Ramos (cell line): Measurements from ENCODE around the gene KCP.

Experiments
- in situ Hi-C: fragments of 300-500 bp; cut with MboI; formaldehyde crosslinking; loops from one replicate; pipeline ENCODE4 v1.14.3; 2022; ENCODE audit warnings: low sequenced_read_pairs; ENCODE audit not compliant: unreplicated experiment

The KCP gene

GRCh38 chr7:128848289-128849155 lies 62.0 kb downstream of the KCP start:
- in situ Hi-C loops: no loop called here

GRCh38 chr7:128847721-128848211 lies 62.7 kb downstream of the KCP start:
- in situ Hi-C loops: no loop called here

GRCh38 chr7:128846781-128847444 lies 63.6 kb downstream of the KCP start:
- in situ Hi-C loops: no loop called here

DNA sequence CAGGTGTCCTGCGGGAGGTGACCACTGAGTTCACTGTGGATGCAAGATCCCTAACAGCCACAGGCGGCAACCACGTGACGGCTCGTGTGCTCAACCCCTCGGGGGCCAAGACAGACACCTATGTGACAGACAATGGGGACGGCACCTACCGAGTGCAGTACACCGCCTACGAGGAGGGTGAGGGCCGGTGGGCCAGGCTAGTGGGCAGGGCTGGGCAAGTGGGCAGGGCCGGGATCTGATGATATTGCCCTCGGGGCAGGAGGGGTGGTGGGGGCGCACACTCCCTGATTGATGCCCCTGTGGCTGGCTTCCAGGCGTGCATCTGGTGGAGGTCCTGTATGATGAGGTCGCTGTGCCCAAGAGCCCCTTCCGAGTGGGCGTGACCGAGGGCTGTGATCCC lies 64.5 kb downstream of the KCP start:
- in situ Hi-C loops: no loop called here

DNA sequence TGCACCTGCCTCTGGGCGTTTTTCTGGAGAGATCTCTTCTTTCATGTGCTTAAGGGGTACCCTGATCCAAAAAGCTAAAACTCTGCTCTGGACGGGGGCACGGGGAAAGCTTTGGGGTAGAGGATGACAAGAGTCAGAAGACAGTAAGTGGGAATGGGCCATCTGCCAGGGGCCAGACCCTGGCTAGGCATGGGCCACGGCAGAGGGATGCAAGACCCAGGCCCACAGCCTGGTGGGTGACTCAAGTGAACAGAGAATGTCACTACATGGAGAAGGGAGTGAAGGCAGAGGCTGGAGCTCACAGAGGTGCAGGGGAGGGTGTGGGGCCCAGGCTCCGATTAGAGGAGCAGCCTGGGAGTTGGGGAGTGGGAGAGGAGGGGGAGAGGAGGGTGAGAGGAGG lies 65.0 kb downstream of the KCP start:
- in situ Hi-C loops: no loop called here

DNA sequence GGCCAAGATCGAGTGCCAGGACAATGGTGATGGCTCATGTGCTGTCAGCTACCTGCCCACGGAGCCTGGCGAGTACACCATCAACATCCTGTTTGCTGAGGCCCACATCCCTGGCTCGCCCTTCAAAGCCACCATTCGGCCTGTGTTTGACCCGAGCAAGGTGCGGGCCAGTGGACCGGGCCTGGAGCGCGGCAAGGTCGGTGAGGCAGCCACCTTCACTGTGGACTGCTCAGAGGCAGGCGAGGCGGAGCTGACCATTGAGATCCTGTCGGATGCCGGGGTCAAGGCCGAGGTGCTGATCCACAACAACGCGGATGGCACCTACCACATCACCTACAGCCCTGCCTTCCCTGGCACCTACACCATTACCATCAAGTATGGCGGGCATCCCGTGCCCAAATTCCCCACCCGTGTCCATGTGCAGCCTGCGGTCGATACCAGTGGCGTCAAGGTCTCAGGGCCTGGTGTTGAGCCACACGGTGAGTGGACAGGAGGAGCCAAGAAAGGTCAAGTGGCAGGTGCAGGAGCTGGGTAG lies 65.7 kb downstream of the KCP start:
- in situ Hi-C loops: no loop called here

- in situ Hi-C loops: no loop called here
Measured at GRCh38 chr7:128843938-128844621, 66.4 kb downstream of the KCP start.

- in situ Hi-C loops: no loop called here
Measured at GRCh38 chr7:128842674-128843641, 67.6 kb downstream of the KCP start.

- in situ Hi-C loops: no loop called here
Measured at GRCh38 chr7:128841921-128842673, 68.4 kb downstream of the KCP start.

- in situ Hi-C loops: no loop called here
Measured at GRCh38 chr7:128841171-128841690, 69.3 kb downstream of the KCP start.

GRCh38 chr7:128840326-128841170 lies 70.0 kb downstream of the KCP start:
- in situ Hi-C loops: no loop called here

DNA sequence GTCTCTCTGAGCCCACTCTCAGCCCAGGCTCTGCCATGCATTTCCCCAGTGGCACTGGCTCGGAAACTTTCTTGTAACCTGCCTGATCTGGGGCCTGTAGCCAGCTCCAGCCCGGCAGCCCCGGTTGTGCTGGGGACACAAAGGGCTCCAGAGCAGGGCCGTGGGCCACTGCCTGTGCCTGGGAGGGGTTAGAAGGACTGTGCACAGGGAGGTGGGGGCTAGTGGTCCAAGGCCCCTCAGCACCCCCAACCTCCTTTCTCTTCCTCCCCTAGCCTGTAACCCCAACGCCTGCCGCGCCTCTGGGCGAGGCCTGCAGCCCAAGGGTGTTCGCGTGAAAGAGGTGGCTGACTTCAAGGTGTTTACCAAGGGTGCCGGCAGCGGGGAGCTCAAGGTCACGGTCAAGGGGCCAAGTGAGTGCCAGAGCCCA lies 70.7 kb downstream of the KCP start:
- in situ Hi-C loops: no loop called here

DNA sequence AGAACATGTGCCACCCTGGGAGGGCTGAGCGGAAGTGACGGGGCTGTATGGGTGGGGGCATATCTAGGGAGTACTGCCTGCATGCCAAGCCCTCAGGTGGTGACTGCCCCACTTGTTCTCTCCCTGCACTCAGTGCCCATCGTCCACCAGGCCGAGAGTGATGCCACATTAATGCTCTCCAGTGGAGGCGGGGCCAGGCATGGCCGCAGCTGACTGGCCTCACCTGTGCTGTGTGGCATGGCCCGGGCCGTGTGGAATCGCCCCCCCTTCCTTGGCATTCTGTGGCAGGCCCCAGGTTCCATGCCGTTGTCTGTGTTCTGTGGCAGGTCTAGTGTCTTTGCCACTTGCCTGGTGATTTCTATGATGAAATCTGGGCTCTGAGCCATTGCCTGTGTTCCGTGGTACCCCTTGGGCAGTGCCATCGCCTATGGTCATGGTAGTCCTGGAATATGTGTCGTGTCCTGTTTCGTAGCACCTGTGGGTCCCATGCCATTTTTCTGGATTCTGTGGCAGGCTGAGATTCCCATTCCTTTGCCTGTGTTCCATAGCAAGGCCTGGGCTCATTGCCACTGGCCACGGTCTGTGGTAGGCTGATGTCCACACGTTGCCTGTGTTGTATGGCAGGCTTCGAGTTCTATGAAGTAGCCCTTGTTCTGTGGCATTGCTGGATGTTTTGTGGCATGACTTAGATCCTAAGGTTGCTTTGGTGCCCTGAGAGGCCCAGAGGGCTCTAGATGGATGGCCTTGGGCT lies 71.4 kb downstream of the KCP start:
- in situ Hi-C loops: no loop called here

GRCh38 chr7:128838109-128838779 lies 72.3 kb downstream of the KCP start:
- in situ Hi-C loops: no loop called here

- in situ Hi-C loops: no loop called here
Measured at GRCh38 chr7:128837521-128837921, 73.0 kb downstream of the KCP start.

DNA sequence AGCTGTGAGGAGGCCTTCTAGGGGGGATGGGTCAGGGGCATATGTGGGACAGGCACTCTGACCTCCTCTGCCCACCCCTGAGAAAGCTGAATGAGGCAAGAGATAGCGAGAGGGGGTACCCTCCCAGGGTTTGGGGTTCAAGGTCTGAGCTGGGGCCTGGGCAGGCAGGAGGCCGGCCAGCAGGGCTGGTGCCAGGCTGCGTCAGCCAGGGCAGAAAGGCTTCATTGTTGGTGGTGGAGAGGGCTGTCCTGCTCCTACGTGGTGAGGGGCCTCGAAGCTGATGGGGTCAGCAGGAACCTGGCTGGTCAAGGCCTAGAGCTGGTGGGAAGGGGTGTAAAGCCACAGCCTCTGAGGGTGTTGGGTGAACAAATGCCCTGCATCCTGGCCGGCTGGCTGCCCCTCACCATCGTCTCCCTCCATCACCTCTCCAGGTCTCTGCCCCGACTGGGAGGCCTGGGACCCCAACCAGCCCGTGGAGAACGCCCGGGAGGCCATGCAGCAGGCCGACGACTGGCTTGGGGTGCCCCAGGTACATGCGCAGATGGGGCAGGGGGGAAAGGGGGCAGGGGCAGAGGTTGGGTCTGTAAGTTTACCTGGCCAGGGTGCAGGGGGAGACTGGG lies 73.7 kb downstream of the KCP start:
- in situ Hi-C loops: no loop called here
